ENCODE data around the gene RELT. TPM values are rescaled to one million over a fixed set of nuclear protein-coding genes. Genes with fewer than 3 reads are reported as not detected.

The RELT gene
- total and polyA plus RNA-seq, 9 of the 15 experiments (the other 6 are each of a cell fraction or from before 2014, with no cell fraction given), result 1.1 to 20.2 (median 7.4) TPM

- no peak overlapping the region for H3K4me2 ChIP-seq (ENCODE audit: insufficient read depth, low read length)
- in situ Hi-C loops (cut with MboI) (no loop called here), intact Hi-C loops (cut with micrococcal nuclease) (no loop called here)
- peaks cover 14% of the 10 kb centered on the region for H4K20me1 ChIP-seq (replicated peaks; ENCODE audit: control insufficient read depth, insufficient read depth, low read length)
- DNase-seq (ENCODE audit: extremely low read depth in 1 of 4, low spot score in 3 of 4) (no peak), ATAC-seq (no peak), FAIRE-seq (no peak)
- no peaks in the 10 kb centered on the region for H3K36me3 ChIP-seq (ENCODE audit: control insufficient read depth, insufficient read depth, low read length)
- no peaks in the 10 kb centered on the region for H3K79me2 ChIP-seq (ENCODE audit: control insufficient read depth, insufficient read depth, low read length)
- peaks cover 0 to 34% of the 10 kb centered on the region in 2 experiments; a peak in 3 of 5 replicates for H3K4me1 ChIP-seq (replicated peaks in 1 of 2; ENCODE audit: control insufficient read depth in 2 of 2, insufficient read depth in 2 of 2, low read length in 2 of 2)
- no peak overlapping the region for H2AFZ ChIP-seq (ENCODE audit: low read depth, low read length)
- BruUV-seq (replicated peaks), result no TSS peak
- 34% methylated on average over 8 of the region's 8 CpGs for WGBS (ENCODE audit: insufficient coverage, low coverage, missing lambda C conversion rate)
- H3K9me1 ChIP-seq (ENCODE audit: control insufficient read depth, insufficient read depth, low read length), result peaks cover 14% of the 10 kb centered on the region
- H3K9ac ChIP-seq (ENCODE audit: insufficient read depth in 1 of 2, low read depth in 2 of 2, low read length in 2 of 2), result no peak overlapping the region
- peaks cover 19 to 54% of the 10 kb centered on the region in 2 experiments for H3K27me3 ChIP-seq (ENCODE audit: control insufficient read depth in 2 of 2, insufficient read depth in 2 of 2, low read length in 2 of 2)
- H3K9me3 ChIP-seq (replicated peaks; ENCODE audit: control insufficient read depth, insufficient read depth, low read depth, low read length), result no peaks in the 10 kb centered on the region
- no peak overlapping the region for H3K27ac ChIP-seq (ENCODE audit: extremely low read depth, low read depth, low read length)
- no peak overlapping the region for H3K4me3 ChIP-seq
- ChIA-PET POLR2A (interaction anchor here (0.7 to 1.5 kb wide), 3 partner anchors 9 to 27 kb away, joined by 3 to 5 read pairs (median 4); no protein-coding TSS in a partner anchor), CTCF (ENCODE audit: low intra/inter-chr PET ratio) (no interaction called here)
- TF ChIP-seq DACH1 (IDR thresholded peaks at IDR 0.05; ENCODE audit: partially characterized antibody), result no peak
- no peak for TF ChIP-seq TAF15 (IDR thresholded peaks at IDR 0.05; ENCODE audit: low read depth, low read length)
- no peak for TF ChIP-seq HBP1 (CRISPR knock-in tag; IDR thresholded peaks at IDR 0.05)
Measured at GRCh38 chr11:73360743-73361369, 15.3 kb upstream of the RELT start.

Measured in K562 (cell line).